H1 (cell line): ENCODE results near the gene TBX21. TPM values are rescaled to one million over a fixed set of nuclear protein-coding genes. Genes with fewer than 3 reads are reported as not detected.

ENCODE experiments used
- CTCF ChIA-PET: fragments of 300-600 bp; sonication (Branson Sonifier 250); formaldehyde crosslinking; loops from one replicate; lab custom pipeline; 2021; ENCODE audit not compliant: partially characterized antibody; lab: Charles Lee
- POLR2A ChIA-PET: fragments of 300-600 bp; sonication (Branson Sonifier 250); formaldehyde crosslinking; loops from one replicate; lab custom pipeline; 2021; ENCODE audit warnings: inconsistent platforms; ENCODE audit not compliant: partially characterized antibody; lab: Charles Lee
- DNase-seq, 2 experiments: peaks; one replicate each; pipeline versions ENCODE4 v3.0.0 to v3.0.0-alpha.2; 2010 to 2022; ENCODE audit warnings: low spot score in 2 of 2, low read depth in 1 of 2, mixed read lengths in 1 of 2
- FAIRE-seq: peaks from 2 replicates; lab custom pipeline; 2011; peaks lifted over from hg19 to GRCh38; lab: Jason Lieb, UNC
- H2AFZ ChIP-seq: 2 replicates; pipeline ENCODE4 v1.8.1; 2012; ENCODE audit warnings: low read length, inconsistent platforms
- H2AK5ac ChIP-seq: 2 replicates; pipeline ENCODE4 v1.6.1; 2013; ENCODE audit warnings: low read depth, low read length
- H2BK120ac ChIP-seq: replicated peaks from 2 replicates; pipeline ENCODE3; 2013; ENCODE audit warnings: low read depth, low read length, inconsistent platforms
- H2BK12ac ChIP-seq: 2 replicates; pipeline ENCODE4 v1.6.1; 2013; ENCODE audit warnings: low read depth, low read length
- H2BK15ac ChIP-seq: 2 replicates; pipeline ENCODE4 v1.6.1; 2013; ENCODE audit warnings: low read length
- H2BK20ac ChIP-seq: 2 replicates; pipeline ENCODE4 v1.6.1; 2013; ENCODE audit warnings: low read length
- H2BK5ac ChIP-seq: 2 replicates; pipeline ENCODE4 v1.6.1; 2013; ENCODE audit warnings: low read depth, low read length
- H3K14ac ChIP-seq: 2 replicates; pipeline ENCODE4 v1.6.1; 2013; ENCODE audit warnings: inconsistent platforms; ENCODE audit not compliant: insufficient read length
- H3K18ac ChIP-seq: 2 replicates; pipeline ENCODE4 v1.6.1; 2013; ENCODE audit warnings: low read length; ENCODE audit errors: extremely low read depth
- H3K23ac ChIP-seq: 2 replicates; pipeline ENCODE4 v1.6.1; 2013; ENCODE audit warnings: inconsistent platforms; ENCODE audit not compliant: insufficient read length
- H3K23me2 ChIP-seq: 2 replicates; pipeline ENCODE4 v1.6.1; 2013; ENCODE audit warnings: low read depth, low read length
- H3K27ac ChIP-seq: 2 replicates; pipeline ENCODE4 v1.6.1; 2011; ENCODE audit warnings: low read depth, low read length, inconsistent platforms
- H3K27me3 ChIP-seq, 4 experiments: replicated peaks in 1 of 4; 1 replicate in 1 of 4; 2 replicates in 3 of 4; pipeline versions ENCODE4 v1.6.1 to v1.8.1; 2011 to 2013; ENCODE audit warnings: low read length in 3 of 4, mild to moderate bottlenecking in 3 of 4, inconsistent platforms in 2 of 4, mixed read lengths in 2 of 4, moderate library complexity in 1 of 4; ENCODE audit not compliant: control insufficient read depth in 3 of 4, insufficient read depth in 3 of 4; ENCODE audit errors: extremely low read depth in 1 of 4
- H3K36me3 ChIP-seq, 4 experiments: 2 replicates each; pipeline versions ENCODE4 v1.6.1 to v1.8.1; 2011 to 2013; ENCODE audit warnings: mild to moderate bottlenecking in 4 of 4, low read length in 3 of 4, moderate library complexity in 2 of 4, control low read depth in 1 of 4, inconsistent platforms in 1 of 4; ENCODE audit not compliant: insufficient read depth in 4 of 4, control insufficient read depth in 2 of 4
- H3K4ac ChIP-seq: replicated peaks from 2 replicates; pipeline ENCODE3; 2013; ENCODE audit warnings: low read length, low read depth, mixed read lengths, inconsistent platforms; ENCODE audit not compliant: insufficient read length
- H3K4me1 ChIP-seq, 4 experiments: replicated peaks in 1 of 4; 1 replicate in 1 of 4; 2 replicates in 3 of 4; pipeline versions ENCODE4 v1.6.1 to v1.8.1; 2011 to 2013; ENCODE audit warnings: low read length in 3 of 4, inconsistent platforms in 2 of 4, mixed read lengths in 1 of 4; ENCODE audit not compliant: insufficient read depth in 4 of 4, control insufficient read depth in 3 of 4
- H3K4me2 ChIP-seq, 2 experiments: 2 replicates each; pipeline versions ENCODE4 v1.6.1 to v1.8.1; 2011 to 2013; ENCODE audit warnings: low read depth in 2 of 2, low read length in 2 of 2, control low read depth in 1 of 2, inconsistent platforms in 1 of 2, mild to moderate bottlenecking in 1 of 2; ENCODE audit not compliant: insufficient read depth in 1 of 2
- H3K4me3 ChIP-seq, 4 experiments: fragments of 200-600, 300-600 bp in 1 of 4; sonication (generic), shearing (Covaris generic), sonication (Bioruptor Twin) in 1 of 4; 2 replicates each; pipeline versions ENCODE4 v1.5.1 to v1.8.1; 2011 to 2016; ENCODE audit warnings: low read length in 4 of 4, low read depth in 3 of 4, control low read depth in 2 of 4, inconsistent platforms in 2 of 4, mild to moderate bottlenecking in 2 of 4, mixed read lengths in 1 of 4, moderate library complexity in 1 of 4; ENCODE audit not compliant: insufficient read depth in 2 of 4; ENCODE audit errors: extremely low read depth in 1 of 4
- H3K56ac ChIP-seq: replicated peaks from 2 replicates; pipeline ENCODE3; 2013; ENCODE audit warnings: low read depth, mild to moderate bottlenecking, mixed read lengths, low read length, inconsistent platforms; ENCODE audit not compliant: insufficient read length
- H3K79me1 ChIP-seq: 2 replicates; pipeline ENCODE4 v1.6.1; 2013; ENCODE audit warnings: low read depth, low read length, control low read depth
- H3K79me2 ChIP-seq, 2 experiments: 2 replicates each; pipeline versions ENCODE4 v1.6.1 to v1.8.1; 2012 to 2013; ENCODE audit warnings: low read length in 2 of 2, mild to moderate bottlenecking in 2 of 2, inconsistent platforms in 1 of 2; ENCODE audit not compliant: insufficient read depth in 2 of 2, control insufficient read depth in 1 of 2
- H3K9ac ChIP-seq, 4 experiments: replicated peaks in 1 of 4; 1 replicate in 1 of 4; 2 replicates in 3 of 4; pipeline versions ENCODE4 v1.6.1 to v1.8.1; 2011 to 2013; ENCODE audit warnings: low read depth in 3 of 4, low read length in 3 of 4, control low read depth in 2 of 4, mild to moderate bottlenecking in 2 of 4, moderate library complexity in 2 of 4, inconsistent platforms in 1 of 4; ENCODE audit errors: extremely low read depth in 1 of 4
- H3K9me3 ChIP-seq, 2 experiments: 2 replicates each; pipeline versions ENCODE4 v1.6.1 to v1.8.1; 2012 to 2013; ENCODE audit warnings: mild to moderate bottlenecking in 2 of 2, moderate library complexity in 2 of 2, control low read depth in 1 of 2, inconsistent platforms in 1 of 2, low read depth in 1 of 2, low read length in 1 of 2, mixed read lengths in 1 of 2; ENCODE audit not compliant: insufficient read depth in 2 of 2
- H4K20me1 ChIP-seq, 2 experiments: replicated peaks in 1 of 2; 2 replicates each; pipeline versions ENCODE3 to v1.8.1; 2011 to 2013; ENCODE audit warnings: inconsistent platforms in 2 of 2, low read length in 2 of 2, mild to moderate bottlenecking in 1 of 2; ENCODE audit not compliant: insufficient read depth in 2 of 2, control insufficient read depth in 1 of 2
- H4K5ac ChIP-seq: 2 replicates; pipeline ENCODE4 v1.6.1; 2013; ENCODE audit warnings: low read length, low read depth, mixed read lengths, inconsistent platforms; ENCODE audit not compliant: insufficient read length
- H4K8ac ChIP-seq: 2 replicates; pipeline ENCODE4 v1.8.0; 2013; ENCODE audit warnings: mild to moderate bottlenecking, moderate library complexity, low read length, inconsistent platforms; ENCODE audit not compliant: insufficient read depth; ENCODE audit errors: extremely low read depth
- H4K91ac ChIP-seq: replicated peaks from 2 replicates; pipeline ENCODE3; 2013; ENCODE audit warnings: low read length, mixed read lengths, inconsistent platforms; ENCODE audit not compliant: insufficient read length
- BACH1 ChIP-seq: IDR thresholded peaks from 2 replicates; pipeline ENCODE4 v1.6.1; 2012; ENCODE audit warnings: low read length, improper control_type of control experiment
- BCL11A ChIP-seq, 2 experiments: IDR thresholded peaks; one replicate each; pipeline ENCODE4 v1.6.1; 2011; ENCODE audit warnings: low read depth in 2 of 2, low read length in 2 of 2, mild to moderate bottlenecking in 2 of 2
- CHD1 ChIP-seq: IDR thresholded peaks from 2 replicates; pipeline ENCODE4 v1.6.1; 2012; ENCODE audit warnings: low read depth, low read length, improper control_type of control experiment
- CHD2 ChIP-seq: IDR thresholded peaks from 2 replicates; pipeline ENCODE4 v1.6.1; 2012; ENCODE audit warnings: low read length, improper control_type of control experiment
- GABPA ChIP-seq: IDR thresholded peaks from 2 replicates; pipeline ENCODE4 v1.6.1; 2011; ENCODE audit warnings: mild to moderate bottlenecking, low read length, moderate library complexity, borderline replicate concordance; ENCODE audit not compliant: insufficient read depth
- RBBP5 ChIP-seq: IDR thresholded peaks from 2 replicates; pipeline ENCODE4 v1.7.1; 2012; ENCODE audit warnings: low read depth, mild to moderate bottlenecking, inconsistent platforms, low read length, moderate library complexity, borderline replicate concordance
- SAP30 ChIP-seq: fragments of 300-600 bp; sonication (generic); IDR thresholded peaks from 2 replicates; pipeline ENCODE4 v1.7.1; 2012; ENCODE audit warnings: low read length, moderate library complexity, mild to moderate bottlenecking, inconsistent platforms; ENCODE audit not compliant: insufficient read depth, insufficient replicate concordance
- SIN3A ChIP-seq, 2 experiments: IDR thresholded peaks in 1 of 2; conservative IDR thresholded peaks in 1 of 2; 2 replicates each; pipeline ENCODE4 v1.6.1; 2011 to 2012; ENCODE audit warnings: low read length in 2 of 2, improper control_type of control experiment in 1 of 2, low read depth in 1 of 2, mild to moderate bottlenecking in 1 of 2
- TEAD4 ChIP-seq: IDR thresholded peaks from 2 replicates; pipeline ENCODE4 v1.6.1; 2012; ENCODE audit warnings: low read depth, low read length, inconsistent platforms, mixed read lengths
- WGBS, 2 experiments: shearing (Covaris generic) in 1 of 2; methylation state at CpG; one replicate each; pipeline versions ENCODE4 v1.1.6 to v1.1.7; 2013 to 2015; ENCODE audit warnings: low lambda C conversion rate in 2 of 2, mixed read lengths in 2 of 2, inconsistent platforms in 1 of 2, low coverage in 1 of 2, missing lambda C conversion rate in 1 of 2; ENCODE audit not compliant: insufficient replicate concordance in 2 of 2, insufficient coverage in 1 of 2, insufficient read length in 1 of 2; ENCODE audit errors: extremely low coverage in 1 of 2, missing lambda C conversion rate in 1 of 2; 5-methylcytosine and 5-hydroxymethylcytosine counted together
- polyA plus RNA-seq, 7 experiments: library from polyadenylated mRNA; depleted of rRNA in 3 of 7; stranded (reverse) in 5 of 7; unstranded in 2 of 7; fragments of >200 nt in 5 of 7; fragments of 200-250 nt in 2 of 7; gene quantifications; 1 replicate in 5 of 7; 2 replicates in 1 of 7; 4 replicates in 1 of 7; pipeline versions ENCODE4 v1.2.1 to v1.2.3, GENCODE V29; 2011 to 2013; ENCODE audit warnings: missing spikeins in 2 of 7, mixed read lengths in 2 of 7
- total RNA-seq: library from RNA; stranded (reverse); fragmentation: NEBNext Ultra II Directional; extraction: Animal tissue kit (Norgen Biotek cat#: 25700); gene quantifications from 2 replicates; pipeline ENCODE4 v1.2.1, GENCODE V29; 2021
- TF ChIP-seq, protein P1 (sequence below): IDR thresholded peaks from 2 replicates; pipeline ENCODE4 v1.6.1; 2012; ENCODE audit warnings: inconsistent platforms

Gene TBX21
- total and polyA plus RNA-seq, 2 of the 8 experiments (the other 6 are each of a cell fraction or from before 2014, with no cell fraction given), result not detected

- Histone ChIP-seq H4K8ac (no peak overlapping the region), H3K56ac (peak overlapping the region; percentile 87), H3K27ac (no peak overlapping the region), H3K79me1 (no peaks in the 10 kb centered on the region; the same call in 1 of the 2 replicates), H3K9ac (peak overlapping the region in 2 of 4 experiments; percentile 8 to 29; a peak in 3 of 7 replicates), H4K20me1 (peaks cover 0 to 3% of the 10 kb centered on the region in 2 experiments), H2AFZ (no peak overlapping the region), H3K79me2 (no peaks in the 10 kb centered on the region; a peak in 2 of 4 replicates), H3K4me3 (peak overlapping the region; percentile 64 to 82 (median 78)), H2BK20ac (peak overlapping the region; percentile 90; the same call in 1 of the 2 replicates), H3K36me3 (peaks cover 0 to 3% (median 0%) of the 10 kb centered on the region in 4 experiments; a peak in 1 of 8 replicates), H3K23ac (no peak overlapping the region), H3K14ac (no peak overlapping the region), H2BK15ac (peak overlapping the region; percentile 92; the same call in 1 of the 2 replicates), H3K18ac (peak overlapping the region; percentile 93), H3K9me3 (no peaks in the 10 kb centered on the region), H3K4ac (peak overlapping the region; percentile 84), H4K91ac (peak overlapping the region; percentile 47), H3K23me2 (peaks cover 14% of the 10 kb centered on the region), H4K5ac (peak overlapping the region; percentile 6), H2AK5ac (no peak overlapping the region), H3K27me3 (no peaks in the 10 kb centered on the region; a peak in 1 of 7 replicates), H2BK120ac (no peak overlapping the region), H2BK12ac (peak overlapping the region; percentile 96), H3K4me2 (peak overlapping the region; percentile 93 to 96), H3K4me1 (peaks cover 10 to 22% (median 20%) of the 10 kb centered on the region in 4 experiments), H2BK5ac (peak overlapping the region; percentile 92; the same call in 1 of the 2 replicates)
- ChIA-PET POLR2A (interaction anchor here (1.0 to 41.8 kb wide), 4 partner anchors 14 to 32 kb away, joined by 3 to 1575 read pairs (median 3); partner anchors contain the start of gene KPNB1), CTCF (interaction anchor here (0.7 to 19.8 kb wide), 6 partner anchors 12 to 107 kb away, joined by 3 to 441 read pairs (median 4); partner anchors contain the start of gene TBX21)
- FAIRE-seq, result no peak
- DNase-seq, result peak in 1 of 2 experiments; percentile 77
- 1% methylated on average over 41 of the region's 65 CpGs; no CpG with 5 or more reads in 1 of the 2 experiments for WGBS, 2 experiments
- 0 out of 2 replicates have a peak, but pooled peaks have one; percentile 18 for TF ChIP-seq TEAD4
- TF ChIP-seq, protein P1, sequence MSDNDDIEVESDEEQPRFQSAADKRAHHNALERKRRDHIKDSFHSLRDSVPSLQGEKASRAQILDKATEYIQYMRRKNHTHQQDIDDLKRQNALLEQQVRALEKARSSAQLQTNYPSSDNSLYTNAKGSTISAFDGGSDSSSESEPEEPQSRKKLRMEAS, result peak; percentile 62
- TF ChIP-seq BACH1, result no peak
- peak; percentile 14 for TF ChIP-seq SAP30
- 0 out of 2 replicates have a peak, but pooled peaks have one; percentile 32 for TF ChIP-seq RBBP5
- no peak for TF ChIP-seq CHD2
- no peak for TF ChIP-seq GABPA
- TF ChIP-seq SIN3A (conservative IDR thresholded peaks at IDR 0.05 in 1 of 2, IDR thresholded peaks at IDR 0.05 in 1 of 2; ENCODE audit: low read depth in 1 of 2, low read length in 2 of 2), result peak in 1 of 2 experiments; percentile 24; a peak in 1 of 4 replicates
- no peak for TF ChIP-seq BCL11A (IDR thresholded peaks at IDR 0.05; ENCODE audit: low read depth in 2 of 2, low read length in 2 of 2)
- no peak for TF ChIP-seq CHD1
Measured at GRCh38 chr17:47694581-47695428, 38.2 kb upstream of the TBX21 start.
